GM12801 (cell line): ENCODE measurements around the gene ANKFN1.

Source experiments
- CTCF ChIP-seq: IDR thresholded peaks from one replicate; pipeline ENCODE4 v1.5.1; 2011; ENCODE audit warnings: control low read depth; ENCODE audit not compliant: insufficient read length; ENCODE audit errors: extremely low read depth

ANKFN1 gene

GRCh38 chr17:56131431-56131830 is 21.8 kb upstream of the ANKFN1 start:
- TF ChIP-seq CTCF: no peak

GRCh38 chr17:56136301-56136700 is 17.0 kb upstream of the ANKFN1 start:
- no peak for TF ChIP-seq CTCF

GRCh38 chr17:56141046-56141839 is 12.0 kb upstream of the ANKFN1 start:
- TF ChIP-seq CTCF: no peak

- TF ChIP-seq CTCF: no peak
Observed at GRCh38 chr17:56142325-56142724, 10.9 kb upstream of the ANKFN1 start.

- TF ChIP-seq CTCF: no peak
Observed at GRCh38 chr17:56142781-56143180, 10.5 kb upstream of the ANKFN1 start.

- TF ChIP-seq CTCF: no peak
Observed at GRCh38 chr17:56144223-56144622, 9.1 kb upstream of the ANKFN1 start.

- TF ChIP-seq CTCF: no peak
Observed at GRCh38 chr17:56146534-56146933, 6.7 kb upstream of the ANKFN1 start.
